NCI-H1417 treated with DMSO at 0.1 percent for 48 hours (cell line): ENCODE results near the gene ADORA2A.

Experiments used
- DNase-seq: peaks from one replicate; lab custom pipeline; 2025; lab: John Stamatoyannopoulos, UW

Gene ADORA2A

GRCh38 chr22:24453853-24454252 lies 26.5 kb downstream of the ADORA2A start:
- DNase-seq = no peak

DNA sequence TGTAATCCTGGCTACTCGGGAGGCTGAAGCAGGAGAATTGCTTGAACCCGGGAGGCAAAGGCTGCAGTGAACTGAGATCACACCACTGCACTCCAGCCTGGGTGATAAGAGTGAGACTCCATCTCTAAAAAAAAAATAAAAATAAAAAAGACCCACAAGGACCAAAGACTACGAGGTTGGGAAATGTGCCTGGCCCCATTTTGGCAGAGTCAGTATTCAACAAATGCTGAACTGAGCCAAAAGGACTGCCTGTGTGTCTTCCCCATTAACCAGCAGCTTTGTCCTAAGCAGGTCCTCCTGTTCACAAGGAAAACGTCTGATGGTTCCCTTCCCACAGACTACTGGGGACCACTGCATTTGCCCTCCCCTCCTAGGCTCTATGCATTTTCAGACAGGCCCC lies 27.6 kb downstream of the ADORA2A start:
- no peak for DNase-seq

- no peak for DNase-seq
Measured at GRCh38 chr22:24455751-24456426, 28.5 kb downstream of the ADORA2A start.

DNA sequence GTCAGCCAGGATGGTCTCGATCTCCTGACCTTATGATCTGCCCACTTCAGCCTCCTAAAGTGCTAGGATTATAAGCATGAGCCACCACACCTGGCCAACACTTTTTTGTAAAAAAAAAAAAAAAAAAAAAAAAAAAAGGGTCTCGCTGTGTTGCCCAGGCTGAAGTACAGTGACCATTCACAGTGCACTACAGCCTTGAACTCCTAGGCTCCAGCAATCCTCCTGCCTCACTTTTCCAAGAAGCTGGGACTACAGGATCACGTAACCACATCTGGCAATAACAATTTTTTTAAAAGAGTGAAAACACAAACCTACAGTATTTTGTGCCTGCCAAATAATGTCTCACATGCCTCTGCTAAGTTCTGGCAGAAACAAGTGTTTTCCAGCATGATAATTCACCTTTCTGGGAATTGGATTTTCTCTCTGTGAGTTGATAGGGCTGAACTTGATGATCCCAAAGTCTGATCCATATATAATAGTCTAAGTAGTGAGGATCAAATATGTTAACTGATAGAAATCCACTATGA lies 30.6 kb downstream of the ADORA2A start:
- DNase-seq = no peak

- no peak for DNase-seq
Measured at GRCh38 chr22:24459911-24460310, 32.5 kb downstream of the ADORA2A start.

GRCh38 chr22:24460418-24461089 lies 33.2 kb downstream of the ADORA2A start:
- no peak for DNase-seq

DNA sequence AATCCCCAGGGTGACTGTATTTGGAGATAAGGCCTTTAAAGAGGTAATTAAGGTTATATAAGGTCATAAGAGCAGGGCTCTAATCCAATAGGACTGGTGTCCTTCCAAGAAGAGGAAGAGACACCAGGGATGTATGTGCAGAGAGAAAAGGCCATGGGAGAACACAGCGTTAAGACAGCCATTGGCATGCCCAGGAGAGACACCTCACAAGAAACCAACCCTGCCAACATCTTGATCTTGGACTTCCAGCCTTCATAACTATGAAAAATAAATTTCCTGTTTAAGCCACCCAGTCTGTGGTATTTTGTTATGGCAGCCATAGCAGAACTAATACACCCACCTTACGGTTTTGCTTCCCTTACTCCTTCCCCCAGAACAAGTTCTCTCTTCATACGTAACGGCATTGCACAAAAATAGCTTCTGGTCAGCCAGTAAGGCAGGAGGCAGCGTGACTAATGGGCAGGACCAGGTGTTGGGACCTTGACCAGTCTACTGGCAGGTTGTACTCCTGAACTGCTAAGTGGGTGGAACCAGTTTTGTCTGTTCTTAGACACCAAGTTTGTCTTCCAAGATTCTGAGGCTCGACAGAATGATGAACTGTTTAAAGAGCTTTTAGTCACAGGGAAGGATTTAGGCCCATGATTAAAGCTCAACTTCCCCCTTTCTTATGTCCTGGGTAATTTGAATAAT lies 35.8 kb downstream of the ADORA2A start:
- DNase-seq = no peak

DNA sequence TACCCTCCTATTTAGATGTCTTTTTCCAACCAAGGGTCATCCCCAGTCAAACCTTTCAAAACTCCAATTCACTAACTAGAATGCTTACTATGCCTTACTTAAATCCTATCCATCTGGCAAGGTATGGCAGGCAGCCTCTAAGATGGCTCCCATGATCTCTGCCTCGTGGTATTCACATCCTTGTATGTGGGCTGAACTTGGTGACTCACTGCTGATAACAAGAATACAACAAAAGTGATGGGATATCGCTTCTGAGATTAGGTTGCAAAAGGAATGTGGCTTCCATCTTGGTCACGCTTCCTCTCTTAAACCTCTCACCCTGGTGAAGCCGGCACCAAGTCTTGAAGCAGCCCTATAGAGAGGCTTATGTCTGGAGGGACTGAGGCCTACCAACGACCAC lies 38.2 kb downstream of the ADORA2A start:
- DNase-seq = no peak

- no peak for DNase-seq
Measured at GRCh38 chr22:24465975-24466374, 38.6 kb downstream of the ADORA2A start.

DNA sequence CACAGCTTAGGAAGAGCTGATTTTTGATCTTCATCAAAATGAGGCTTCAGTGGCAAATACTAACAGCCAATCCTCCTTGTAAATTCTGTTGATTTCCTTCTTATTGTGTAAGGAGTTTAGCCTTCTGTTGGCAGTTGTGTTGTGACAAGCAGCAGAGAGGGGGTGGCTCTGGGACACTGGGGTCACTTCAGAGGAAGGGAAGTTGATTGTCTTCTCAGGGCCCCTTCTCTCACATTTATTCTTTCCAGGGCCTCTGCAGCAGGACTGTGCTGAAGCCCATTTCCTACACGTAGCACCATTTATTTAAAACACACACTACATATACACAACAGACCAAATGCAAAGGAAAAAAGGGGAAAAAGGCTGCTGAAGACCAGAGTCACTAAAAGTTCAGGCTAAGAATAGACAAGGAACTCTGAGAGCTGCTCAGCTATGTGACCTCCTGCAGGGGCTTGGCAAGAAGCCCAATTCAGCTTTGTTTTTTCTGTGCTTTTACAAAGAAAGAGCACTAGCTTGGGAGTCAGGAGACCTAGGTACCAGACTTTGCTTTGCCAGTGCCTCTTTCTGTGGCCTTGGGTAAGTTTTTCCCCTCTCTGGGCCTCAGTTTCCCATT lies 39.4 kb downstream of the ADORA2A start:
- no peak for DNase-seq

- DNase-seq = no peak
Measured at GRCh38 chr22:24467340-24467739, 39.9 kb downstream of the ADORA2A start.

DNA sequence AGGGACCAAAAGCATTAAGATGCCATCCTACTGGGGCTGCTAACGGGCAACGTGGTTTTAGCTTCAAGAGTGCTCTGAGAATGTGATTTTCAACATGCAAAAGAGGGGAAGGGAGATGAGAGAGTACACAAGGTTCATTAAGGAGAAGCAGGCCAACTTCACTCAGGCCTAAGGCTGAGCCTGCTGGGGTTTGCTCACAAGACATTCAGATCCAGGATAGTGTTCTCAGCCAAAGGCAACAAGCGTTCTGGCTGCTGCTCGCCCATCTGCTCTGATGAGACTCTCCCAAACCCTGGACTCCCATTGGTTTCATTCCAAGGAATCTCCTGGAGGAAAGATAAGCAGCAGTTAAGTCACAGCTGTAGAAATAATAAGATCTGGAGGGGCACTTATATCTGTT lies 44.2 kb downstream of the ADORA2A start:
- DNase-seq = no peak

GRCh38 chr22:24473284-24473683 lies 45.9 kb downstream of the ADORA2A start:
- DNase-seq = no peak

- DNase-seq = no peak
Measured at GRCh38 chr22:24474221-24474620, 46.8 kb downstream of the ADORA2A start.

DNA sequence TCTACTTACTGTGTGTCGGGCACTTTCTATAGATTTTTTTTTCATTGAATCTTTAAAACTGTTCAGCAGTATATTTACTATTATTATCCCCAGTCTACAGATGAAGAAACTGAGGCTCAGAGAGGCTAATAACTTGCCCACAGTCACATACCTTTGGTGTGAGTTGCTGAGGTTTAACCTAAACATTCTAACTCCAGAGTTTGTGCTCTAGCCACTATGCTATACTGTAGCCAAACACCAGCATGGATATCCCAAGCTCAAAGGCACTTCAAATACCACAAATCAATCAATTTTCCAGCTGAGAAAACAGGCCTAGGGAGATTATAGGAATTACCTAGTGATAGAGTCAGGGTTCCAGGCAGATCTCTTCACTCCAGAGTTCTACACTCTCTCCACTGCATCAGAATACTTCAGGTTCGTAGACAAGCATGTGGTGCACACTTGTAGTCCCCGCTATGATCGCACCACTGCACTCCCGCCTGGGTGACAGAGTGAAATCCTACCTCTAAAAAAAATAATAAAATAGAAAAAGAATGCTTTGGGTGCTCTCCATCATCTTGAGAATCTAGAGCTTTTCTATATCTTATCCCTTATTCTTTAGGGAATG lies 47.4 kb downstream of the ADORA2A start:
- DNase-seq = no peak

GRCh38 chr22:24481641-24482040 lies 54.2 kb downstream of the ADORA2A start:
- no peak for DNase-seq

GRCh38 chr22:24482575-24482974 lies 55.2 kb downstream of the ADORA2A start:
- DNase-seq = no peak

DNA sequence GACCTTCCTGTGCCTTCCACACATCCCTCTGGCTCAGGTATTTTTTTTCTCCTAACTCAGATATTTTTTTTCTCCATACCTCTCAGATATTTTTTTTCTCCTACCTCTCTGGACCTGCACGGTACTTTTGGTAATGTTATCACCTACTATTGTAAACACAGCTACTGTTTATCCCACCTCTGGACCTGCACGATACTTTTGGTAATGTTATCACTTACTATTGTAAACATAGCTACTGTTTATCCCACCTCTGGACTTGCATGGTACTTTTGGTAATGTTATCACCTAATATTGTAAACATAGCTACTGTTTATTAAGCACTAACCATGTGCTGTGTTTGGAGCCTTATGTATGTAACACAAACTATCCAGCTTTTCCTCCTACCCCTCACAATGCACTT lies 55.6 kb downstream of the ADORA2A start:
- no peak for DNase-seq

DNA sequence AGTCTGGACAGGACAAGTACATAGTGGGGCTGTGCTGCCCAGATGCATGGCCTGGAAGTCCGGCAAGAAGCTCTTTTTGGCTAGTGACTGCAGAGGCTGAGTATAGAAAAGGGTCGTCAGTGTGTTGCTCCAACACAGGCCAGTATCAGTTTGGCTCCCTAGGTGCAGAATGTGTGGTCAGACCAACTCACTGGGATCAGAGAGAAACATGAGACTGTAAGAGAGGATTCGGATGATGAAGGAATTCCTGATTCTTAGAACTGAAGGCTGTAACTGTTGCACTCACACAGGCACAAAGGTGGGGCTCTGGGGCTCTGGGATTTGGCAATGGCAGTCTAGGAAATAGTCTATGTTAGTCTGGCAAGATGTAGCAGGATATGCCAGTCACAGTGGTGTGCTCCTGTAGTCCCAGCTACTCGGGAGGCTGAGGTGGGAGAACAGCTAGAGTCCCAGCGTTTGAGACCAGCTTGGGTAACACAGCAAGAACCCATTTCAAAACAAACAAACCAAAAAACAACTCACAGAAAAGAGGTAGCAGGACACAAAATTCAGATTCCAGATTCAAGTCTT lies 56.7 kb downstream of the ADORA2A start:
- no peak for DNase-seq

DNA sequence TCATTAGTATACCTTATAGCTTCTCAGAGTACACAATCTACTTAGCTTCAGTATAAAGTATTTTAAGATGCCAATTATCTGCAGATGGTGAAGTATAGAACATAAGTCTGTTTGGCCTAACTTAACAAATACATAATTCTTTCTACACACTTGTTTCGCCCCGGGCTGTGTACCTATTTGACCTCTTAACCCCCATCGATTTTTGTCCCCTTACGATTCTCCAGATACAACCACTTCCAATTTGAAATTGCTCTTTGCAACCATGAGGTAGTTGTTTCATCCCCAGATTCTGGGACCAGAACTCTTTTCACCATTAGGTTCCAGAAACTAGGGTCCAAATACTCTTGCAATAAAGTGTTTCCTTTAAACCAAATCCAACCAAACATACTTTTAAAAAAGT lies 57.8 kb downstream of the ADORA2A start:
- no peak for DNase-seq

- no peak for DNase-seq
Measured at GRCh38 chr22:24485608-24486007, 58.2 kb downstream of the ADORA2A start.

DNA sequence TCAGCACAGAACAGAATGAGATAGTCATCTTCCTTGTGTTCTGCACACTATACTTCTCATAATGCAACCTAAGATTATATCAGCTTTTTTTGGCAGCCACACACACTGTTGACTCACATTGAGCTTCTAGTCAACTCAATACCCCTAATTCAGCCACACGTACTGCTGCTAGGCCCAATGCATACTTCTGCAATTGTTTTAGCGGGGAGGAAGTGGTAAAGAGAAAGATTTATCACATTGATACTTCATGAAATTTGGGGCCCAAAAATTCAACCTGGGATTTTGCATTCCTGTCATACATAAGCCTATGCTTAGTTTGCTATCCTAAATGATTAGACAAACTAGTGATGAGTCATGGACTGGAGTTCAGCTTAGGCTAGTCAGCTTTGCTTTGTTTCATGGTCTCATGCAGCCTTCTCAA lies 59.1 kb downstream of the ADORA2A start:
- DNase-seq = no peak
